Measurements from ENCODE around the gene MTFR1L.

GRCh38 chr1:25880518-25880917 is 60.8 kb downstream of the MTFR1L start:
- TF ChIP-seq CTCF (IDR thresholded peaks at IDR 0.05) (no peak), POLR2AphosphoS5 (IDR thresholded peaks at IDR 0.05) (no peak)

All from esophagus muscularis mucosa (tissue), 3 donors.